GM12801 (cell line): ENCODE measurements around the gene SLC46A3.

Experiments used
- CTCF ChIP-seq: IDR thresholded peaks from one replicate; pipeline ENCODE4 v1.5.1; 2011; ENCODE audit warnings: control low read depth; ENCODE audit not compliant: insufficient read length; ENCODE audit errors: extremely low read depth

The SLC46A3 gene

GRCh38 chr13:28718543-28719226 lies at the start of gene SLC46A3:
SLC46A3 (minus strand) TSS chr13:28718970; CDS start chr13:28717998, 972 bp downstream.
- TF ChIP-seq CTCF, result no peak

DNA sequence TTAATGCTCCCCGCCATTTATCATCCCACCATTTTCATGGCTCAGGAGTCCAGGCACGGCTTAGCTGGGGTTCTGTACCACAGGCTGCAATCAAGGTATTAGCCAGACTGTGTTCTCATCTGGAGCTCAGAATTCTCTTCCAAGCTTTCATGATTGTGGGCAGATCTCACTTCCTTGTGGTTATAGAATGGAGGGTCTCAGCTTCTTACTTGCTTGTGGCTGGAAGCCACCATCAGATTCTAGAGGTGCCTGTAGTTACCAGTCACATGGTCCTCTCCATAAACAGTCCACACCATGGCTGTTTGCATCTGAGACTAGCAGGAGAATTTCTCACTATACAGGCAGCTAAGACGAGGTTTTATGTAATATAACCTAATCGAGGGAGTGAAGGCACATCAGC lies 45.1 kb upstream of the SLC46A3 start:
- no peak for TF ChIP-seq CTCF

- TF ChIP-seq CTCF, result no peak
Observed at GRCh38 chr13:28761586-28761985, 42.8 kb upstream of the SLC46A3 start.

DNA sequence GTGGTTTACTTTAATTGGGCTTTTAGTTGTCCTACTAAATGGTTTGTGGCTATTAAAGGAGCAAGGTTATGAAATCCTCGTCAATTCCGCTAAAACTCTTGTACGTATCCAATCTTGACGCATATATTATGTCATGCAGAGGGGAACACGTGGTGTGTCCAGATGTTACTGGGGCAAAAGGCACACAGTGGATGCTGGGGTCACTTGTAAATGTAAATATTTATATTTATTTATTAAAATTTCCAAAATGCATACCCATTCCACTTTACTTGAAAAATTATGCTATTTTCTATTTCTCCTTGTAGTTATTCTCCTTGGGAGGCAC lies 36.7 kb upstream of the SLC46A3 start:
- TF ChIP-seq CTCF, result no peak

DNA sequence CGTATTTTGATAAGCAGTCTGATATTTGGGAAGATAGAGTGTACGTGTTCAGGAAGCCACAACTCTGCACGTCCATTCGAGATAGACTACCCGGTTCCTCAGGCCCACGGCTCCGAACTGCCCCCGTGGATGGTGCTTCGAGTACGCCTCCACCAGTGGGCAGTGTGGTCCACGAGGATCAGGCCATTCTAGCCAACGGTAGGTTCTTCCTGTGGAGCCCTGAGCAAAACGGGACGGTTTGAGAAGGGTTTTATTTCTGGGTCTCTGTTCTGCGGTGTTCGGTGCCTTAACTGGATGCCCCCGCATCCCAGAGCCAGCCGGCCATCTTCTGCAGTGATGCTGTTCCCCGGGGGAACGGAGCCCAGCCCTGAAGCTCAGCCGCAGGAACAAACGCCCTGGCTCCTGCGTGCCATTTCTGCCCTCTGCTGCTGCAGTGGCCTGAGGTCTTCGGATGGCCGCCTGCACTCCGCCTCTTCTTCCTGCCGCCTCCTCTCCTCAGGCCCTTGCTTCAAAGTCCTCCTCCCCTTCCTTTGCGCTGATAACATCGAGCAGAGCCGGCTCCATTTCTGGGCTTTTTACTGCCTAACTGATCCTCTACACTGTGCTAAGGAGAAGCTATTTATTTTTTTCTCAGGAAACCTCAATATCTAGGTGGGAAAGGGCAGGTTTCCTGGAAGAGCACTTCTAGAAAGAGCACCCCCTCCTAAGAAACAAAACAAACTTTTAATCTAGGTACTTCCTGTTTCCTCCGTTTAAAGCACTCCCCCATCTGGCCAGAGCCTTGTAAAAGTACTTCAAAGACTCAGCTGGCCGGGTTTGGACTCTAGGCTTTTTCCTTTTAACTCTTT lies 36.2 kb upstream of the SLC46A3 start:
- no peak for TF ChIP-seq CTCF

DNA sequence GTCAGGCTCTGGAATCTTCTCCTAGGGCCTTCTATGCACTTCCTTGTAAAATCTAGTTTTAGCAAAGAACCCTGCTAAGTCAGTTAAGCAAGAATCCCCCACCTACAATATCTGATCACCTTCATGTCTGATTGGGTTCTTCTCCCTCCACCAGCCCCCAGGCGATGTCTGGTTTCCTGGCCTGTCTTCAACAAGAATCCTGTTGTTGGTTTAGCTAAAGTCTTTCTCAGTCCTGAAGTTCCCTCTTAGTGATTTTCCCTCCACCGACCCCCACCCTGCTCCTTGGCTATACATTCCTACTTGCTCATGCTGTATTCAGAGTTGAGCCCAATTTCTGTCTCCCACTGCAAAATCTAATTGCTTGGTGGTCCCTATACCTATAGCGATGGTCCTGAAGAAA lies 35.2 kb upstream of the SLC46A3 start:
- TF ChIP-seq CTCF, result no peak

- no peak for TF ChIP-seq CTCF
Observed at GRCh38 chr13:28753208-28753892, 34.6 kb upstream of the SLC46A3 start.
